IMR-90 (cell line): Measurements from ENCODE around the gene PHLDA2.

Experiments used
- BHLHE40 ChIP-seq: fragments of 150-350 bp; IDR thresholded peaks from 2 replicates; pipeline ENCODE4 v1.6.1; 2016; ENCODE audit warnings: mild to moderate bottlenecking, low read depth, low read length
- MAFK ChIP-seq: IDR thresholded peaks from 2 replicates; pipeline ENCODE4 v1.6.1; 2012; ENCODE audit warnings: low read depth, low read length, improper control_type of control experiment
- MXI1 ChIP-seq: IDR thresholded peaks from 2 replicates; pipeline ENCODE4 v1.6.1; 2012; ENCODE audit warnings: low read depth, mild to moderate bottlenecking, low read length, moderate library complexity, borderline replicate concordance
- POLR2A ChIP-seq: IDR thresholded peaks from 2 replicates; pipeline ENCODE4 v1.6.1; 2012; ENCODE audit warnings: mild to moderate bottlenecking, low read depth, low read length
- TF ChIP-seq, protein P1 (sequence below): conservative IDR thresholded peaks from 2 replicates; pipeline ENCODE4 v1.5.1; 2012; ENCODE audit warnings: mild to moderate bottlenecking, low read depth, low read length, improper control_type of control experiment

DNA sequence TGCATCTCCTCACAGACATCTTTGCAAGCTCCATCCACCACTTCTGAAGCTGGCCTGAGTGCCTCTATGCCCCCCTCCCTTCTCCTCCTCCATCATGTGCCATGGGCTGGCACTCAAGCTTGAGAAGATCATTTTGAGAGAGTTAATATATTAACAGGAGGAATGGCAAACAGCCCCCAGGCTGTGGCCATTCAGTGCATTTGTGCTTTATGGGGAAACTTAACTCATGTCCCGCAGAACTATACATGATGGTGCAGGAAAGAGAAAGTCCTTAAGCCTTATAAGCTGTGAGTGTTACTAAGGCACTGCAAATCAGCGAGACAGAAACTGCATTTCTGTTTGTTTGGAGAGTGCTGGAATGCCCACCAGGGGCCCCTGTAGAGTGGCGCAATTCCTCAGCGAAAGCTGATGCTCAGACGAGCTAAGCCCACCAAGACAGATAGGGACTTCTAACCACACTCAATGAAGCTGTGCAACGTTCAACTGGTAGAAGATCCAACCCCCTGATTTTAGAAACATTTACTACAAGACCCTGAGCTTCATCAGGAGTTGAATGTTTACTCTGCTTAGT, 26.8 kb upstream of the PHLDA2 start:
- TF ChIP-seq MXI1 (no peak), MAFK (no peak), BHLHE40 (no peak), POLR2A (no peak)
- TF ChIP-seq, protein P1, sequence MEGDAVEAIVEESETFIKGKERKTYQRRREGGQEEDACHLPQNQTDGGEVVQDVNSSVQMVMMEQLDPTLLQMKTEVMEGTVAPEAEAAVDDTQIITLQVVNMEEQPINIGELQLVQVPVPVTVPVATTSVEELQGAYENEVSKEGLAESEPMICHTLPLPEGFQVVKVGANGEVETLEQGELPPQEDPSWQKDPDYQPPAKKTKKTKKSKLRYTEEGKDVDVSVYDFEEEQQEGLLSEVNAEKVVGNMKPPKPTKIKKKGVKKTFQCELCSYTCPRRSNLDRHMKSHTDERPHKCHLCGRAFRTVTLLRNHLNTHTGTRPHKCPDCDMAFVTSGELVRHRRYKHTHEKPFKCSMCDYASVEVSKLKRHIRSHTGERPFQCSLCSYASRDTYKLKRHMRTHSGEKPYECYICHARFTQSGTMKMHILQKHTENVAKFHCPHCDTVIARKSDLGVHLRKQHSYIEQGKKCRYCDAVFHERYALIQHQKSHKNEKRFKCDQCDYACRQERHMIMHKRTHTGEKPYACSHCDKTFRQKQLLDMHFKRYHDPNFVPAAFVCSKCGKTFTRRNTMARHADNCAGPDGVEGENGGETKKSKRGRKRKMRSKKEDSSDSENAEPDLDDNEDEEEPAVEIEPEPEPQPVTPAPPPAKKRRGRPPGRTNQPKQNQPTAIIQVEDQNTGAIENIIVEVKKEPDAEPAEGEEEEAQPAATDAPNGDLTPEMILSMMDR, result no peak
